DMS153 treated with DMSO at 0.1 percent for 48 hours (cell line): ENCODE data around the gene PLA2G12B.

Source experiments
- DNase-seq: peaks from one replicate; lab custom pipeline; 2025; ENCODE audit not compliant: unreplicated experiment; lab: John Stamatoyannopoulos, UW

The PLA2G12B gene

GRCh38 chr10:72895236-72895850, 59.3 kb downstream of the PLA2G12B start:
- no peak for DNase-seq

GRCh38 chr10:72893136-72893798, 61.3 kb downstream of the PLA2G12B start, which contains the start of gene OIT3:
Gene OIT3 (plus strand): TSS chr10:72893739. CDS start chr10:72893799, 60 bp downstream.
- no peak for DNase-seq

- no peak for DNase-seq
Observed at GRCh38 chr10:72890086-72890485, 64.5 kb downstream of the PLA2G12B start.

GRCh38 chr10:72889391-72889831, 65.2 kb downstream of the PLA2G12B start:
- peak; percentile 82 for DNase-seq

- no peak for DNase-seq
Observed at GRCh38 chr10:72888151-72888638, 66.4 kb downstream of the PLA2G12B start.

GRCh38 chr10:72887043-72887442, 67.6 kb downstream of the PLA2G12B start:
- no peak for DNase-seq

GRCh38 chr10:72886621-72887020, 68.0 kb downstream of the PLA2G12B start:
- no peak for DNase-seq

GRCh38 chr10:72885953-72886352, 68.7 kb downstream of the PLA2G12B start:
- no peak for DNase-seq
